ENCODE results near the gene BRIP1.
"Not testable (repeated sequence)": the region's sequence is repeated elsewhere in the genome, so short reads cannot be mapped to it uniquely, and the experiment has no call there.

Gene BRIP1

GRCh38 chr17:61731330-61731729 is 132.0 kb downstream of the BRIP1 start:
- no peak for TF ChIP-seq CTCF (IDR thresholded peaks at IDR 0.05; ENCODE audit: control extremely low read depth, extremely low read depth, low read depth, missing control alignments)
- ChIA-PET CTCF (interaction anchor here (3.0 kb wide), 1 partner anchor 19 kb away, joined by 11 read pairs; no protein-coding TSS in a partner anchor), POLR2A (no interaction called here)
- DNase-seq (ENCODE audit: extremely low spot score), result no peak

GRCh38 chr17:61729690-61730268 is 133.5 kb downstream of the BRIP1 start:
- no peak for TF ChIP-seq CTCF (IDR thresholded peaks at IDR 0.05; ENCODE audit: control extremely low read depth, extremely low read depth, low read depth, missing control alignments)
- DNase-seq (ENCODE audit: extremely low spot score), result no peak
- CTCF ChIA-PET, result interaction anchor here (1.3 to 3.0 kb wide), 3 partner anchors 9 to 17 kb away, joined by 3 to 11 read pairs (median 6); no protein-coding TSS in a partner anchor
- POLR2A ChIA-PET, result no interaction called here

GRCh38 chr17:61728297-61728836 is 135.0 kb downstream of the BRIP1 start:
- ChIA-PET CTCF (interaction anchor here (1.5 kb wide), 1 partner anchor 9 kb away, joined by 3 read pairs; no protein-coding TSS in a partner anchor), POLR2A (no interaction called here)
- no peak for TF ChIP-seq CTCF (IDR thresholded peaks at IDR 0.05; ENCODE audit: control extremely low read depth, extremely low read depth, low read depth, missing control alignments)
- DNase-seq (ENCODE audit: extremely low spot score), result no peak

GRCh38 chr17:61727798-61728197 is 135.5 kb downstream of the BRIP1 start:
- POLR2A ChIA-PET, result not testable (repeated sequence)
- CTCF ChIA-PET, result interaction anchor here (1.5 kb wide), 1 partner anchor 9 kb away, joined by 3 read pairs; no protein-coding TSS in a partner anchor

GRCh38 chr17:61726977-61727376 is 136.4 kb downstream of the BRIP1 start:
- DNase-seq (ENCODE audit: extremely low spot score), result no peak
- TF ChIP-seq CTCF (IDR thresholded peaks at IDR 0.05; ENCODE audit: control extremely low read depth, extremely low read depth, low read depth, missing control alignments), result no peak
- POLR2A ChIA-PET, result no interaction called here
- CTCF ChIA-PET, result interaction anchor here (0.8 to 1.5 kb wide), 3 partner anchors 8 to 18 kb away, joined by 3 read pairs; no protein-coding TSS in a partner anchor

More at GRCh38 chr17:61727798-61728197, 135.5 kb downstream of the BRIP1 start:
- DNase-seq (ENCODE audit: extremely low spot score), result not testable (repeated sequence)

- DNase-seq (ENCODE audit: extremely low spot score), result no peak
- ChIA-PET CTCF (no interaction called here), POLR2A (no interaction called here)
- no peak for TF ChIP-seq CTCF (IDR thresholded peaks at IDR 0.05; ENCODE audit: control extremely low read depth, extremely low read depth, low read depth, missing control alignments)
Observed at GRCh38 chr17:61724777-61725176, 138.6 kb downstream of the BRIP1 start.

GRCh38 chr17:61723914-61724313 is 139.4 kb downstream of the BRIP1 start:
- ChIA-PET CTCF (interaction anchor here (1.5 kb wide), 1 partner anchor 112 kb away, joined by 3 read pairs; no protein-coding TSS in a partner anchor), POLR2A (no interaction called here)
- no peak for DNase-seq (ENCODE audit: extremely low spot score)
- TF ChIP-seq CTCF (IDR thresholded peaks at IDR 0.05; ENCODE audit: control extremely low read depth, extremely low read depth, low read depth, missing control alignments), result no peak

Measured in GM10248 (cell line).